Smooth muscle cell of trachea (primary cell): ENCODE results near the gene OR1F1. TPM values are rescaled to one million over a fixed set of nuclear protein-coding genes. Genes with fewer than 3 reads are reported as not detected.

Experiments used
- total RNA-seq: library from RNA; depleted of rRNA; stranded (reverse); fragments of >200 nt; gene quantifications from 2 replicates; pipeline ENCODE4 v1.2.1, GENCODE V29; 2014

OR1F1 gene
- not detected in 2 replicates for total RNA-seq

GRCh38 chr16:3187798-3188674, at the start of gene OR1F1:
Gene OR1F1, plus strand, starts transcription at chr16:3188204.

DNA sequence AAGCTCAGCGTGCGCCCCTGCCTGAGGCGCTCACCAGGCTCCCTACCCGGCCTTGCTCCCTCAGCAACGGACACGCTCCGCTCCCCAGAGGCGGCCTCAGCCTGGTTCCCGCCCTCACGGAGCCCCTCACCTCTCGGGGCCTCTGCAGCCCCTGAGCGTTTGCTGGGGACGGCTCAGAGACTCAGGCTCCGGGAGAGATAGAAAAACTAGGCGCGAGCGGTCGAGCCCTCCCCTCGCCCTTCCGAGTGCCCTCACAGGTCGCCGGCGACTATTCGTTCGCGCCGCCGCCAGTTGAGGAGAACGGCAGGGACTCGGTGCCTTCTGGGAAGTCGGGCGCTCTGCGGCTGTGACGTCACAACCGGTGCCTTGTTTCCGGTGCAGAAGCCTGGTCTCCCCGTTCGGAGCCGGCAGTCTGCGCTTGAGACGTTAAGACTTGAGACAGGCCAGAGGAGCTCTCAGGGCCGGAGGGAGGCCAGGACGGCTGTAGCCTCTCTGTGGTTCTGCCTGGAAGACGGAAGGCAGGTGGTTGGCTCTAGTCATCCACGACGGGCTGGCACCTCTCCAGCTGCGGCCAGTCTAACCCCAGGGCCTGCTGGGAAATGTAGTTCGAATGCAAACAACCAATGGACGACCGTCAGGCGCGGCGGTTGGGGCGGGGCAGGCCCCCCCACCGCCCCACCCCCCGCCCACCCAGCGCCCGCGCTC, 47.0 kb downstream of the OR1F1 start, which contains the start of gene ZNF200:
Gene ZNF200, minus strand, starts transcription at position 302 of the 705 bp plus-strand sequence. CDS start 1,403 bp downstream, outside the sequence.

Other genes with a start within 250 kb of the OR1F1 start
- 0.17 TPM in 1 of 2 replicates, not detected in the other for gene KREMEN2, start 223.9 kb upstream of the OR1F1 start, total RNA-seq
- 2.5 and 6.5 TPM in 2 replicates for gene PAQR4, start 218.9 kb upstream of the OR1F1 start, total RNA-seq
- gene PKMYT1, start 207.8 kb upstream of the OR1F1 start, total RNA-seq: 0.83 and 9.9 TPM in 2 replicates
- under 0.01 TPM in 1 of 2 replicates, not detected in the other for gene CLDN9, start 175.3 kb upstream of the OR1F1 start, total RNA-seq
- gene CLDN6, start 170.0 kb upstream of the OR1F1 start, total RNA-seq: 0.15 TPM in 1 of 2 replicates, not detected in the other
- 91.0 and 208 TPM in 2 replicates for gene TNFRSF12A, start 167.8 kb upstream of the OR1F1 start, total RNA-seq
- 12.5 and 73.4 TPM in 2 replicates for gene HCFC1R1, start 164.3 kb upstream of the OR1F1 start, total RNA-seq
- gene THOC6, start 164.2 kb upstream of the OR1F1 start, total RNA-seq: 20.0 and 26.9 TPM in 2 replicates
- gene BICDL2, start 151.3 kb upstream of the OR1F1 start, total RNA-seq: 0.17 TPM in 1 of 2 replicates, not detected in the other
- gene MMP25, start 141.6 kb upstream of the OR1F1 start, total RNA-seq: 0.15 TPM in 1 of 2 replicates, not detected in the other
- 2.6 and 14.2 TPM in 2 replicates for gene IL32, start 122.6 kb upstream of the OR1F1 start, total RNA-seq
- gene ZSCAN10, start 88.9 kb upstream of the OR1F1 start, total RNA-seq: 0.17 TPM in 1 of 2 replicates, not detected in the other
- 17.6 and 25.1 TPM in 2 replicates for gene ZNF205, start 75.6 kb upstream of the OR1F1 start, total RNA-seq
- gene ZNF213, start 53.2 kb upstream of the OR1F1 start, total RNA-seq: 9.0 and 11.6 TPM in 2 replicates
- 8.6 and 9.6 TPM in 2 replicates for gene ZNF200, start 47.0 kb downstream of the OR1F1 start, total RNA-seq
- under 0.01 and 0.15 TPM in 2 replicates for gene MEFV, start 68.4 kb downstream of the OR1F1 start, total RNA-seq
- 49.9 and 53.9 TPM in 2 replicates for gene ZNF263, start 95.3 kb downstream of the OR1F1 start, total RNA-seq
- gene TIGD7, start 117.2 kb downstream of the OR1F1 start, total RNA-seq: 4.2 and 6.0 TPM in 2 replicates
- gene ZNF75A, start 117.3 kb downstream of the OR1F1 start, total RNA-seq: 20.2 and 26.6 TPM in 2 replicates
- gene OR2C1, start 167.7 kb downstream of the OR1F1 start, total RNA-seq: 0.83 TPM in 1 of 2 replicates, not detected in the other
- 12.2 and 14.1 TPM in 2 replicates for gene ZSCAN32, start 212.8 kb downstream of the OR1F1 start, total RNA-seq
- gene ZNF174, start 213.0 kb downstream of the OR1F1 start, total RNA-seq: 7.6 and 11.2 TPM in 2 replicates